ENCODE data around the gene TNFRSF14. TPM values are rescaled to one million over a fixed set of nuclear protein-coding genes. Genes with fewer than 3 reads are reported as not detected.
A peak's percentile ranks its signal among the peaks of the same experiment; 100 is the strongest.

Gene TNFRSF14
- total and polyA plus RNA-seq, 2 donors (not counting 1 experiment from before 2014, with no cell fraction given) = 239 to 427 TPM

DNA sequence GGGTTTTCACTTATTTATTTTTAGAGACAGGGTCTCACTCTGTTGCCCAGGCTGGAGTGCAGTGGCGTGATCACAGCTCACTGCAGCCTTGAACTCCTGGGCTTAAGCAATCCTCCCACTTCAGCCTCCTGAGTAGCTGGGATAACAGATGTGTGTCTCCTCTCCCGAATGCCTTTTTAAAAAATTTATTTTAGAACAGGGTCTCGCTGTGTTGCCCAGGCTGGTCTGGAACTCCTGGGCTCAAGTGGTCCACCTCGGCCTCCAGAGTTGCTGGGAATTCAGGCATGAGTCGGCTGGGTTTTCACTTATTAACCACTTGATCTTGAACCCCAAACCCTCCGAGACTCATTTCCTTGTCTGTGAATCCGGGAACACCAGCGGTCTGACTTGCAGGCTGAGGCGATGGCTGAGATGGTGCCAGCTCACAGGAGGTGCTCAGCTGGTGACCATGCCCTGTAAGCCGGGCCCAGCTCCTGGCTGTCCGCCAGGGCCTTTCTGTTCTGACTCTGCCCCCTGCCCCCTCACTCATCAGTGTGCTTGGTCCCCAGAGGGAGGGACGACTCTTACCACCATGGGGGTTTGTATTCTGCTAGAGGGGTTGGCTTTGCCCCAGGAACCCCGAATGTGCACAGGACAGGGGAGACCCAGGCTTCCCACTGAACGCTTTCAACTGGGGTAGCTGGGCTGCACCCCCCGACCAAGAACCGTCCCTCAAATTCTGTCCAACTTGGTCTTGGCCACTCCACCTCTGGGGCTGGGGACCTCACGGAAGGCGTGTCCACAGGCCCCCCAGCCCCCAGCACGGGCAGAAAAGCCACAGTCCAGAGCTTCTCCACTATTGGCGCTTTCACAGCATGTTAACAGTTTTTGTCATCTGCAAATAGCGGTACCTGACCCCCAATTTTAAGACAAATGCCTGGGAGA, 54.1 kb downstream of the TNFRSF14 start:
- CTCF ChIA-PET = no interaction called here
- no peaks in the 10 kb centered on the region for H3K4me1 Mint-ChIP-seq
- no peaks in the 10 kb centered on the region for H3K36me3 ChIP-seq (replicated peaks in 1 of 2; ENCODE audit: control extremely low read depth in 1 of 2, control insufficient read depth in 1 of 2, extremely low read depth in 1 of 2, insufficient read depth in 2 of 2, low read length in 1 of 2)
- no peaks in the 10 kb centered on the region for H4K20me1 ChIP-seq (ENCODE audit: control insufficient read depth, insufficient read depth, low read length, poor library complexity, severe bottlenecking)
- H3K27me3 ChIP-seq (replicated peaks in 1 of 4; ENCODE audit: control extremely low read depth in 1 of 4, control insufficient read depth in 3 of 4, insufficient read depth in 4 of 4, low read length in 3 of 4) = peaks cover 0 to 26% (median 3%) of the 10 kb centered on the region in 4 experiments
- H3K4me3 Mint-ChIP-seq = no peak overlapping the region
- DNase-seq = no peak
- H3K4me2 ChIP-seq (replicated peaks; ENCODE audit: low read depth, low read length, poor library complexity, severe bottlenecking) = no peak overlapping the region
- peaks cover 14% of the 10 kb centered on the region for H3K9me3 Mint-ChIP-seq (ENCODE audit: insufficient read depth)
- H3K9ac ChIP-seq (ENCODE audit: low read length) = no peak overlapping the region
- POLR2A ChIA-PET = interaction anchor here (0.6 kb wide), 1 partner anchor 24 kb away, joined by 3 read pairs; no protein-coding TSS in a partner anchor
- H3K79me2 ChIP-seq (ENCODE audit: control insufficient read depth, insufficient read depth, low read length) = no peaks in the 10 kb centered on the region
- H3K27ac Mint-ChIP-seq = no peak overlapping the region
- no peak for ATAC-seq (ENCODE audit: low read depth)
- peaks cover 27% of the 10 kb centered on the region for H3K27me3 Mint-ChIP-seq
- 82% methylated on average over 21 of the region's 21 CpGs for WGBS (ENCODE audit: insufficient coverage)
- intact Hi-C loops (cut with micrococcal nuclease) = no loop called here
- H3K4me3 ChIP-seq (ENCODE audit: control extremely low read depth in 1 of 5, extremely low read depth in 1 of 5, insufficient read depth in 1 of 5, low read depth in 2 of 5, low read length in 4 of 5) = no peak overlapping the region
- H3K27ac ChIP-seq (ENCODE audit: low read length in 2 of 2) = no peak overlapping the region
- H3K9me3 ChIP-seq (ENCODE audit: control extremely low read depth in 1 of 3, control insufficient read depth in 2 of 3, insufficient read depth in 1 of 3, low read length in 2 of 3) = peaks cover 2 to 16% (median 8%) of the 10 kb centered on the region in 3 donors
- H3K4me1 ChIP-seq (ENCODE audit: control insufficient read depth in 2 of 2, insufficient read depth in 2 of 2, low read length in 2 of 2) = no peaks in the 10 kb centered on the region
- TF ChIP-seq EZH2 (IDR thresholded peaks at IDR 0.05; ENCODE audit: borderline replicate concordance, insufficient read depth, low read depth, low read length, poor library complexity, severe bottlenecking) (no peak), CTCF (IDR thresholded peaks at IDR 0.05) (no peak)
- no peak overlapping the region for H2AFZ ChIP-seq (ENCODE audit: insufficient read depth, low read depth, low read length, poor library complexity, severe bottlenecking)

GRCh38 chr1:2611031-2611501, 54.9 kb downstream of the TNFRSF14 start:
- H3K4me3 ChIP-seq (ENCODE audit: control extremely low read depth in 1 of 5, extremely low read depth in 1 of 5, insufficient read depth in 1 of 5, low read depth in 2 of 5, low read length in 4 of 5) = no peak overlapping the region
- no peak overlapping the region for H3K27ac ChIP-seq (ENCODE audit: low read length in 2 of 2)
- H3K4me2 ChIP-seq (replicated peaks; ENCODE audit: low read depth, low read length, poor library complexity, severe bottlenecking) = peak overlapping the region; percentile 24
- no peaks in the 10 kb centered on the region for H4K20me1 ChIP-seq (ENCODE audit: control insufficient read depth, insufficient read depth, low read length, poor library complexity, severe bottlenecking)
- H3K27me3 ChIP-seq (replicated peaks in 1 of 4; ENCODE audit: control extremely low read depth in 1 of 4, control insufficient read depth in 3 of 4, insufficient read depth in 4 of 4, low read length in 3 of 4) = peaks cover 0 to 27% (median 3%) of the 10 kb centered on the region in 4 experiments
- ATAC-seq (ENCODE audit: low read depth) = peak; percentile 58
- WGBS (ENCODE audit: insufficient coverage) = 27% methylated on average over 18 of the region's 24 CpGs
- no peak overlapping the region for H3K9ac ChIP-seq (ENCODE audit: low read length)
- Mint-ChIP-seq H3K9me3 (ENCODE audit: insufficient read depth) (peaks cover 15% of the 10 kb centered on the region), H3K27ac (no peak overlapping the region), H3K4me1 (no peaks in the 10 kb centered on the region), H3K27me3 (peaks cover 28% of the 10 kb centered on the region), H3K4me3 (no peak overlapping the region)
- peaks cover 4 to 20% (median 8%) of the 10 kb centered on the region in 3 donors for H3K9me3 ChIP-seq (ENCODE audit: control extremely low read depth in 1 of 3, control insufficient read depth in 2 of 3, insufficient read depth in 1 of 3, low read length in 2 of 3)
- no peaks in the 10 kb centered on the region for H3K4me1 ChIP-seq (ENCODE audit: control insufficient read depth in 2 of 2, insufficient read depth in 2 of 2, low read length in 2 of 2)
- intact Hi-C loops (cut with micrococcal nuclease) = no loop called here
- no peak for TF ChIP-seq EZH2 (IDR thresholded peaks at IDR 0.05; ENCODE audit: borderline replicate concordance, insufficient read depth, low read depth, low read length, poor library complexity, severe bottlenecking)
- TF ChIP-seq CTCF (IDR thresholded peaks at IDR 0.05) = no peak
- POLR2A ChIA-PET = no interaction called here
- H3K79me2 ChIP-seq (ENCODE audit: control insufficient read depth, insufficient read depth, low read length) = no peaks in the 10 kb centered on the region
- CTCF ChIA-PET = no interaction called here
- H2AFZ ChIP-seq (ENCODE audit: insufficient read depth, low read depth, low read length, poor library complexity, severe bottlenecking) = peak overlapping the region; percentile 10
- H3K36me3 ChIP-seq (replicated peaks in 1 of 2; ENCODE audit: control extremely low read depth in 1 of 2, control insufficient read depth in 1 of 2, extremely low read depth in 1 of 2, insufficient read depth in 2 of 2, low read length in 1 of 2) = no peaks in the 10 kb centered on the region
- no peak for DNase-seq

All from B cell (primary cell).